Cardiac muscle cell (in vitro differentiated cells and primary cell): ENCODE measurements around the gene CHRM5. TPM values are rescaled to one million over a fixed set of nuclear protein-coding genes. Genes with fewer than 3 reads are reported as not detected.
A peak's percentile ranks its signal among the peaks of the same experiment; 100 is the strongest.
"Not testable (repeated sequence)": the region's sequence is repeated elsewhere in the genome, so short reads cannot be mapped to it uniquely, and the experiment has no call there.

Source experiments
- DNase-seq, 2 donors: peaks; one replicate each; pipeline versions ENCODE4 v3.0.0 to v3.0.0-alpha.2; 2010 to 2017; ENCODE audit warnings: low read depth in 1 of 2, low spot score in 1 of 2
- H3K27ac ChIP-seq: fragments of 200-600 bp; sonication (generic); 2 replicates; pipeline ENCODE4 v1.5.1; 2016
- H3K27me3 ChIP-seq: fragments of 200-600 bp; sonication (generic); 2 replicates; pipeline ENCODE4 v1.6.0; 2016; ENCODE audit warnings: control low read depth
- H3K36me3 ChIP-seq: fragments of 200-600 bp; sonication (generic); 2 replicates; pipeline ENCODE4 v1.5.1; 2016; ENCODE audit warnings: control low read depth
- H3K4me1 ChIP-seq: fragments of 200-600 bp; sonication (generic); 2 replicates; pipeline ENCODE4 v1.8.1; 2017; ENCODE audit warnings: low read depth, mild to moderate bottlenecking, mixed run types
- H3K4me3 ChIP-seq: fragments of 200-600 bp; sonication (generic); 2 replicates; pipeline ENCODE4 v1.5.1; 2016; ENCODE audit warnings: mild to moderate bottlenecking
- H3K9me3 ChIP-seq: fragments of 200-600 bp; sonication (generic); 2 replicates; pipeline ENCODE4 v1.5.1; 2017; ENCODE audit warnings: low read depth, mild to moderate bottlenecking, control low read depth
- CTCF ChIP-seq: IDR thresholded peaks from 2 replicates; pipeline ENCODE4 v1.5.1; 2012; ENCODE audit warnings: low read depth, mild to moderate bottlenecking, low read length
- polyA plus RNA-seq: library from polyadenylated mRNA; unstranded; fragments of >200 nt; fragmentation: Nextera tagmentation; extraction: Ambion mirVana; gene quantifications from 2 replicates; pipeline ENCODE4 v1.2.1, GENCODE V29; 2016
- total RNA-seq: library from RNA; depleted of rRNA; stranded (reverse); fragments of >200 nt; gene quantifications from 2 replicates; pipeline ENCODE4 v1.2.3, GENCODE V29; 2016

The CHRM5 gene
- total and polyA plus RNA-seq, 2 experiments from 2014 or later, result not detected

GRCh38 chr15:34014556-34014955 is 46.3 kb downstream of the CHRM5 start:
- H3K27me3 ChIP-seq, result no peaks in the 10 kb centered on the region
- TF ChIP-seq CTCF, result no peak
- H3K4me1 ChIP-seq, result peaks cover 10% of the 10 kb centered on the region
- no peaks in the 10 kb centered on the region for H3K9me3 ChIP-seq
- peak in 1 of 2 donors; percentile 39 for DNase-seq
- H3K27ac ChIP-seq, result no peak overlapping the region
- H3K4me3 ChIP-seq, result no peak overlapping the region
- no peaks in the 10 kb centered on the region for H3K36me3 ChIP-seq

- no peak for TF ChIP-seq CTCF
These were observed 49.8 kb downstream of the CHRM5 start for GRCh38 chr15:34018021-34018645.

GRCh38 chr15:34018738-34019137 is 50.4 kb downstream of the CHRM5 start:
- not testable (repeated sequence) for H3K27me3 ChIP-seq, H3K4me3 ChIP-seq, H3K27ac ChIP-seq, DNase-seq, H3K9me3 ChIP-seq, H3K4me1 ChIP-seq, H3K36me3 ChIP-seq

More at GRCh38 chr15:34018021-34018645, 49.8 kb downstream of the CHRM5 start:
- no peaks in the 10 kb centered on the region for H3K36me3 ChIP-seq
- no peaks in the 10 kb centered on the region for H3K4me1 ChIP-seq
- H3K4me3 ChIP-seq, result no peak overlapping the region
- H3K27me3 ChIP-seq, result no peaks in the 10 kb centered on the region
- H3K27ac ChIP-seq, result no peak overlapping the region
- no peaks in the 10 kb centered on the region for H3K9me3 ChIP-seq
- no peak for DNase-seq

- no peak for TF ChIP-seq CTCF
- H3K27me3 ChIP-seq, result no peaks in the 10 kb centered on the region
- H3K4me1 ChIP-seq, result no peaks in the 10 kb centered on the region
- no peaks in the 10 kb centered on the region for H3K36me3 ChIP-seq
- H3K27ac ChIP-seq, result no peak overlapping the region
- no peak for DNase-seq
- H3K9me3 ChIP-seq, result no peaks in the 10 kb centered on the region
- H3K4me3 ChIP-seq, result no peak overlapping the region
These were observed 51.2 kb downstream of the CHRM5 start for GRCh38 chr15:34019369-34019990.

- peak in 1 of 2 donors; percentile 56 for DNase-seq
- no peak for TF ChIP-seq CTCF
- no peaks in the 10 kb centered on the region for H3K9me3 ChIP-seq
- H3K27me3 ChIP-seq, result no peaks in the 10 kb centered on the region
- no peak overlapping the region for H3K27ac ChIP-seq
- no peak overlapping the region for H3K4me3 ChIP-seq
- H3K36me3 ChIP-seq, result no peaks in the 10 kb centered on the region
- no peaks in the 10 kb centered on the region for H3K4me1 ChIP-seq
These were observed 55.6 kb downstream of the CHRM5 start for GRCh38 chr15:34023907-34024306.

GRCh38 chr15:34025252-34025651 is 57.0 kb downstream of the CHRM5 start:
- H3K9me3 ChIP-seq, result no peaks in the 10 kb centered on the region
- no peak overlapping the region for H3K27ac ChIP-seq
- DNase-seq, result no peak
- no peaks in the 10 kb centered on the region for H3K4me1 ChIP-seq
- H3K4me3 ChIP-seq, result no peak overlapping the region
- H3K36me3 ChIP-seq, result no peaks in the 10 kb centered on the region
- TF ChIP-seq CTCF, result no peak
- H3K27me3 ChIP-seq, result no peaks in the 10 kb centered on the region
